ENCODE results near the gene ZNF521.

- no peak for TF ChIP-seq YY1 (IDR thresholded peaks at IDR 0.05; ENCODE audit: insufficient read depth, insufficient read length)
- TF ChIP-seq ZNF274 (IDR thresholded peaks at IDR 0.05; ENCODE audit: low read depth, low read length) = no peak
These were observed 219.0 kb downstream of the ZNF521 start for GRCh38 chr18:25132786-25133496.
